Panc1 (cell line): ENCODE results near the gene CFAP57. TPM values are rescaled to one million over a fixed set of nuclear protein-coding genes. Genes with fewer than 3 reads are reported as not detected.

Source experiments
- ATAC-seq: fragments of 200-7000 bp; cut with Tn5 transposase; 2 replicates; pipeline ENCODE4 v1.9.1; 2020; ENCODE audit warnings: mild to moderate bottlenecking, moderate library complexity
- BruUV-seq: library from RNA; stranded (reverse); fragments of 400-500 nt; replicated peaks from 2 replicates; lab custom pipeline; 2021; lab: Mats Ljungman, UMichigan
- CTCF ChIA-PET: fragments of 300-600 bp; sonication (Branson Sonifier 250); formaldehyde crosslinking; loops from one replicate; lab custom pipeline; 2022; ENCODE audit warnings: antibody characterized with exemption; lab: Charles Lee
- POLR2A ChIA-PET: fragments of 300-600 bp; sonication (Branson Sonifier 250); formaldehyde crosslinking; loops from one replicate; lab custom pipeline; 2022; ENCODE audit warnings: antibody characterized with exemption; lab: Charles Lee
- DNase-seq: peaks from one replicate; pipeline ENCODE4 v3.0.0-alpha.2; 2010; ENCODE audit warnings: low read depth, low spot score
- H3K27ac ChIP-seq: 2 replicates; pipeline ENCODE4 v1.5.1; 2011; ENCODE audit warnings: mild to moderate bottlenecking, low read length, inconsistent platforms
- H3K27me3 ChIP-seq: fragments of 200-500 bp; sonication (Bioruptor generic); 2 replicates; pipeline ENCODE4 v1.6.0; 2014; ENCODE audit warnings: low read length, inconsistent platforms; ENCODE audit not compliant: control insufficient read depth, insufficient read depth
- H3K36me3 ChIP-seq: fragments of 200-500 bp; sonication (Bioruptor generic); 2 replicates; pipeline ENCODE4 v1.5.1; 2014; ENCODE audit warnings: inconsistent platforms, mild to moderate bottlenecking, low read length, moderate library complexity; ENCODE audit not compliant: control insufficient read depth, insufficient read depth
- H3K4me1 ChIP-seq: 2 replicates; pipeline ENCODE4 v1.5.1; 2011; ENCODE audit warnings: inconsistent platforms, mild to moderate bottlenecking, low read length, moderate library complexity; ENCODE audit not compliant: control insufficient read depth, insufficient read depth
- H3K4me3 ChIP-seq, 2 experiments: 2 replicates each; pipeline ENCODE4 v1.5.1; 2011 to 2012; ENCODE audit warnings: low read depth in 2 of 2, low read length in 2 of 2, mild to moderate bottlenecking in 2 of 2, inconsistent platforms in 1 of 2, moderate library complexity in 1 of 2
- H3K9me3 ChIP-seq: fragments of 200-500 bp; sonication (Bioruptor generic); 2 replicates; pipeline ENCODE4 v1.5.1; 2014; ENCODE audit warnings: low read depth, mild to moderate bottlenecking, inconsistent platforms, low read length, moderate library complexity; ENCODE audit not compliant: control insufficient read depth, insufficient read depth
- POLR2AphosphoS5 ChIP-seq: IDR thresholded peaks from 2 replicates; pipeline ENCODE4 v1.6.1; 2012; ENCODE audit warnings: mild to moderate bottlenecking, low read depth, low read length, moderate library complexity
- REST ChIP-seq, 2 experiments: IDR thresholded peaks; 2 replicates each; pipeline ENCODE4 v1.6.1; 2011 to 2012; ENCODE audit warnings: low read depth in 2 of 2, control low read depth in 1 of 2, low read length in 1 of 2, mild to moderate bottlenecking in 1 of 2, moderate library complexity in 1 of 2; ENCODE audit not compliant: insufficient read depth in 1 of 2
- SIN3A ChIP-seq: IDR thresholded peaks from 2 replicates; pipeline ENCODE4 v1.6.1; 2012; ENCODE audit warnings: low read depth, mild to moderate bottlenecking, low read length, moderate library complexity, borderline replicate concordance; ENCODE audit not compliant: insufficient read depth
- TCF7L2 ChIP-seq: IDR thresholded peaks from 2 replicates; pipeline ENCODE4 v1.6.1; 2011; ENCODE audit warnings: mild to moderate bottlenecking, low read depth, low read length, inconsistent platforms
- in situ Hi-C: cut with HindIII; loops from 2 replicates; pipeline ENCODE4 v1.10.0; 2016; ENCODE audit warnings: low sequenced_read_pairs, low pct_unique_long_range_greater_than_20kb
- intact Hi-C: fragments of 100-400 bp; cut with micrococcal nuclease; formaldehyde crosslinking; loops from one replicate; pipeline ENCODE4 v1.10.0; 2022; ENCODE audit not compliant: unreplicated experiment
- total RNA-seq: library from RNA; stranded (reverse); gene quantifications from one replicate; pipeline ENCODE4 v1.2.1, GENCODE V29; 2021; ENCODE audit not compliant: unreplicated experiment
- TF ChIP-seq, protein P1 (sequence below): fragments of 450-650 bp; IDR thresholded peaks from 2 replicates; pipeline ENCODE4 v1.5.1; 2017; ENCODE audit warnings: mild to moderate bottlenecking

The CFAP57 gene
- total RNA-seq, 1 experiment from 2014 or later: 0.69 TPM

DNA sequence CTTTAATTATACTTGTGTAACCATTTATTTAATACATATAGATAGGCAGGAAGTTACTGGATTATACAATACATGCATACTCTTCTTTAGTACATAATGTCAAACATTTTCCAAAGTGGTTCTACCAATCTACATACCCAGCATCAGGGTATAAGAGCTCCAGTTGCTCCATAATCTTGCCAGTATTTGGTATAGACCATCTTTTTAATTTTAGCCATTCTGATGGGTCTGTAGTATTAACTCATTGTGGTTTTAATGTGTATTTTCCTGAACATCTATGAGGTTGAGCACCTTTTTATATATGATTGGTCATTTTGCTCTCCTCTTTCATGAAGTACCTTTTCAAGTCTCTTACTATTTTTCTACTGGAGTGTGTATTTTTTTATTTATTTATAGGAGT, 32.1 kb upstream of the CFAP57 start:
- ChIA-PET POLR2A (no interaction called here), CTCF (no interaction called here)
- Histone ChIP-seq H3K9me3 (no peaks in the 10 kb centered on the region), H3K27ac (no peak overlapping the region), H3K4me3 (no peak overlapping the region), H3K4me1 (no peaks in the 10 kb centered on the region), H3K36me3 (no peaks in the 10 kb centered on the region), H3K27me3 (no peaks in the 10 kb centered on the region)
- no peak for DNase-seq
- ATAC-seq: no peak
- in situ Hi-C loops (no loop called here), intact Hi-C loops (no loop called here)
- TF ChIP-seq POLR2AphosphoS5: no peak
- TF ChIP-seq, protein P1, sequence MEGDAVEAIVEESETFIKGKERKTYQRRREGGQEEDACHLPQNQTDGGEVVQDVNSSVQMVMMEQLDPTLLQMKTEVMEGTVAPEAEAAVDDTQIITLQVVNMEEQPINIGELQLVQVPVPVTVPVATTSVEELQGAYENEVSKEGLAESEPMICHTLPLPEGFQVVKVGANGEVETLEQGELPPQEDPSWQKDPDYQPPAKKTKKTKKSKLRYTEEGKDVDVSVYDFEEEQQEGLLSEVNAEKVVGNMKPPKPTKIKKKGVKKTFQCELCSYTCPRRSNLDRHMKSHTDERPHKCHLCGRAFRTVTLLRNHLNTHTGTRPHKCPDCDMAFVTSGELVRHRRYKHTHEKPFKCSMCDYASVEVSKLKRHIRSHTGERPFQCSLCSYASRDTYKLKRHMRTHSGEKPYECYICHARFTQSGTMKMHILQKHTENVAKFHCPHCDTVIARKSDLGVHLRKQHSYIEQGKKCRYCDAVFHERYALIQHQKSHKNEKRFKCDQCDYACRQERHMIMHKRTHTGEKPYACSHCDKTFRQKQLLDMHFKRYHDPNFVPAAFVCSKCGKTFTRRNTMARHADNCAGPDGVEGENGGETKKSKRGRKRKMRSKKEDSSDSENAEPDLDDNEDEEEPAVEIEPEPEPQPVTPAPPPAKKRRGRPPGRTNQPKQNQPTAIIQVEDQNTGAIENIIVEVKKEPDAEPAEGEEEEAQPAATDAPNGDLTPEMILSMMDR: no peak
- TF ChIP-seq TCF7L2: no peak
- no peak for TF ChIP-seq REST (IDR thresholded peaks at IDR 0.05; ENCODE audit: insufficient read depth in 1 of 2, low read depth in 2 of 2, low read length in 1 of 2)
- no peak for TF ChIP-seq SIN3A
- no TSS peak for BruUV-seq

DNA sequence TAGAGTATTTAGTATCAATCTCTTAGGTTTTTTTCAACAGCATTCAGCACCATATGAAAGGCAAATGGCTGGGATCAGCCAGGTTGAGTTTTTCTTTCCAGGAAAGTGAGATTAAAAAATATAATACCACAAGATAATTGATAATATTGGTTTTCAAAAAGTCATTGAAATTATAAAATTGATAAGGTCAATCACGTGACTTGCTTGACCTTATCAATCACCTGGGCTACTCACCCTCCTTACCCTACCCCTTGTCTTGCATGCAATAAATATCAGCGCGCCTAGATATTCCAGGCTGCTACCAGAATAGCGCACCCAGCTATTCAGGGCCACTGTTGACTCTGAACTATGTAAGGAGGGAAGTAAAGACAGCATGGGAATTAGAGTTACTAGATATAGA, 31.5 kb upstream of the CFAP57 start:
- Histone ChIP-seq H3K36me3 (no peaks in the 10 kb centered on the region), H3K4me3 (no peak overlapping the region), H3K9me3 (no peaks in the 10 kb centered on the region), H3K27me3 (no peaks in the 10 kb centered on the region), H3K4me1 (no peaks in the 10 kb centered on the region), H3K27ac (no peak overlapping the region)
- TF ChIP-seq POLR2AphosphoS5: no peak
- TF ChIP-seq REST (IDR thresholded peaks at IDR 0.05; ENCODE audit: insufficient read depth in 1 of 2, low read depth in 2 of 2, low read length in 1 of 2): no peak
- TF ChIP-seq SIN3A: no peak
- TF ChIP-seq TCF7L2: no peak
- TF ChIP-seq, protein P1: no peak
- no TSS peak for BruUV-seq
- DNase-seq: no peak
- no peak for ATAC-seq
- CTCF ChIA-PET: no interaction called here
- intact Hi-C loops: no loop called here
- POLR2A ChIA-PET: no interaction called here
- in situ Hi-C loops: no loop called here
